Ascending aorta (tissue), 2 donors: ENCODE measurements around the gene U2AF2. TPM values are rescaled to one million over a fixed set of nuclear protein-coding genes. Genes with fewer than 3 reads are reported as not detected.

ENCODE experiments used
- DNase-seq, 2 donors: peaks; one replicate each; pipeline ENCODE4 v3.0.0-alpha.2; 2019; ENCODE audit warnings: low spot score in 2 of 2
- H3K27ac ChIP-seq, 2 donors: fragments of 200-600 bp; sonication (generic); one replicate each; pipeline ENCODE4 v1.5.1; 2016 to 2017; ENCODE audit warnings: mild to moderate bottlenecking in 1 of 2
- H3K27me3 ChIP-seq: fragments of 200-600 bp; sonication (generic); one replicate; pipeline ENCODE4 v1.5.1; 2017
- H3K36me3 ChIP-seq, 2 donors: fragments of 200-600 bp; sonication (generic); one replicate each; pipeline ENCODE4 v1.5.1; 2016
- H3K4me1 ChIP-seq, 2 donors: fragments of 200-600 bp; sonication (generic); one replicate each; pipeline ENCODE4 v1.5.1; 2016 to 2017; ENCODE audit warnings: mild to moderate bottlenecking in 1 of 2
- H3K4me3 ChIP-seq, 2 donors: fragments of 200-600 bp; sonication (generic); one replicate each; pipeline ENCODE4 v1.5.1; 2016 to 2017; ENCODE audit warnings: mild to moderate bottlenecking in 1 of 2
- H3K9me3 ChIP-seq, 2 donors: fragments of 200-600 bp; sonication (generic); one replicate each; pipeline ENCODE4 v1.5.1; 2016
- intact Hi-C: fragments of 100-400 bp; cut with DNase I; formaldehyde crosslinking; loops from one replicate; pipeline ENCODE4 v1.15.1; 2023
- total RNA-seq: library from RNA; depleted of rRNA; stranded (reverse); fragments of >200 nt; gene quantifications from one replicate; pipeline ENCODE4 v1.1.0, GENCODE V29; 2016
- TF ChIP-seq, protein P1 (sequence below), 3 experiments: fragments of 200-600 bp in 2 of 3; fragments of 450-650 bp in 1 of 3; sonication (generic) in 2 of 3; IDR thresholded peaks; one replicate each; pipeline ENCODE4 v1.5.1; 2016 to 2019; ENCODE audit warnings: antibody characterized with exemption in 3 of 3, mild to moderate bottlenecking in 1 of 3, moderate library complexity in 1 of 3

The U2AF2 gene
- total RNA-seq, result 221 TPM

GRCh38 chr19:55654868-55655647, at the start of gene U2AF2:
Gene U2AF2, plus strand, starts transcription at chr19:55655035. Its CDS starts 70 bp downstream, at chr19:55655105.
- Histone ChIP-seq H3K4me1 (peaks cover 21 to 41% of the 10 kb centered on the region in 2 donors), H3K4me3 (peak within 1 kb of the TSS; percentile 77 to 89), H3K27me3 (no peaks in the 10 kb centered on the region), H3K27ac (peak within 1 kb of the TSS; percentile 97), H3K36me3 (peaks cover 10 to 11% of the 10 kb centered on the region in 2 donors), H3K9me3 (no peaks in the 10 kb centered on the region)
- TF ChIP-seq, protein P1, sequence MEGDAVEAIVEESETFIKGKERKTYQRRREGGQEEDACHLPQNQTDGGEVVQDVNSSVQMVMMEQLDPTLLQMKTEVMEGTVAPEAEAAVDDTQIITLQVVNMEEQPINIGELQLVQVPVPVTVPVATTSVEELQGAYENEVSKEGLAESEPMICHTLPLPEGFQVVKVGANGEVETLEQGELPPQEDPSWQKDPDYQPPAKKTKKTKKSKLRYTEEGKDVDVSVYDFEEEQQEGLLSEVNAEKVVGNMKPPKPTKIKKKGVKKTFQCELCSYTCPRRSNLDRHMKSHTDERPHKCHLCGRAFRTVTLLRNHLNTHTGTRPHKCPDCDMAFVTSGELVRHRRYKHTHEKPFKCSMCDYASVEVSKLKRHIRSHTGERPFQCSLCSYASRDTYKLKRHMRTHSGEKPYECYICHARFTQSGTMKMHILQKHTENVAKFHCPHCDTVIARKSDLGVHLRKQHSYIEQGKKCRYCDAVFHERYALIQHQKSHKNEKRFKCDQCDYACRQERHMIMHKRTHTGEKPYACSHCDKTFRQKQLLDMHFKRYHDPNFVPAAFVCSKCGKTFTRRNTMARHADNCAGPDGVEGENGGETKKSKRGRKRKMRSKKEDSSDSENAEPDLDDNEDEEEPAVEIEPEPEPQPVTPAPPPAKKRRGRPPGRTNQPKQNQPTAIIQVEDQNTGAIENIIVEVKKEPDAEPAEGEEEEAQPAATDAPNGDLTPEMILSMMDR (IDR thresholded peaks at IDR 0.05), result no peak
- DNase-seq, result peak; percentile 79 to 97
- intact Hi-C loops, result loop anchor here (1.0 to 10.0 kb wide), 6 partner anchors 20 to 1460 kb away; partner anchors contain the start of genes EPN1, LENG8, PPP1R12C and PPP6R1

DNA sequence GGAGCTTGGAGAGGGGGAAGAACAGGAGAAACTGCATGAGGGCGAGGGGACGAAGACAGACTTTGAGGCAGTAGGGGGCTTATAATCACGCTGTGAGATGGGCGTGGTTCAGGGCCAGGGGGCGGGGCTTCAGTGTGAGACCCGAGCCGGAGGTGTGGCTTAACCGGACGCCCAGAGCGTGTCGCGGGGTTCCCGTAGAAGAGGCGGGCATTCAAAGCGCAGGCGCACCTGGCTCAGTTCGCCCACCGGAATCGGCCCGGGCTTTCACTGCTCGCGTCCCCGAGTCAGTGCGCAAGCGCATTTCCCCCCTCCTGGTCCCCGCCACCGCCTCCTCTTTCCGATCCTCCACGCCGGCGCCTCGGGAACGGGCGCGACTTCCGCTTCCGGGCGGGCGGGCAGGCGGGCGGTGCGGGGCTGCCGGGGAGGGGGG, 49.6 kb upstream of the U2AF2 start:
- intact Hi-C loops, result loop anchor here (1.0 to 10.0 kb wide), 3 partner anchors 19 to 320 kb away; partner anchors contain the start of genes BRSK1, HSPBP1 and ZNF784

DNA sequence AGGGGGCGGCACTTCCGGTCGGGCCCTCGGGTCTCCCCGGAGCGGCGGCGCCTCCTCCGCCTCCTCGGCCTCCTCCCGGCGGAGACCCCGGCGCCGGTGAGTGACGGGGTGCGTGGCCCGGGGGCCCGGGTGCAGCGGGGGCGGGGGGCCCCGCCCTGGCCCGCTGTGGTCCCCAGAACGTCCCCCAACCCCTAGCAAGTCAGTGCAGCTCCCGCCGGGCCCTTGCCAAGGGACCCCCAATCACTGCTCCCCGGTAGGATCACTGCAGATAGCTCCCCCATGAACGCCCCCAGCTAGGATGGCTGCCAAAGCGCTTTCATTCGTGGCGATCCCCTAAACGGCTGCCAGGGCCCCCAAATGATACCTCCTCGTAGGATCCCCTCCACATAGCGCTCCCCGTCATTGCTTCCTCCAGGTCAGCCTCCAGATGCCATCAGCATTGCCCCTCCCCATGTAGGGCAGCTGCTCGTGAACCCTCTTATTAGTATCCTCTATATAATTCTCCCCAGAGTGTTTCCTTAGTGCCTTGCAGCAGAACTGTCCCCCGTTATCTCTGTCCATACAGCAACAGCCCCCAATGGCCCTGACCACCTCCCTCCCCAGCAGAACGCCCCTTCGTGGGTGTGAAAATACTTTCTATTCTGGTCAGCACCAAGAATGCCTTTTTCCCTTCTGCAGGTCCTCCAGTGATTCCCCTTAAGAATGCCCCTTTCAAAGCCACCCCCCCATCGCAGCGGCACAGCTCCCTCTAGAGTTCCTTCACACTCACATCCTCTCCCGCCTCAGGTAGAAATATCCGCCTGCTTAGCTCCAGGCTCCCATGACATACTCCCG, 49.0 kb upstream of the U2AF2 start, which contains the start of gene ZNF865:
TSS of gene ZNF865 (plus strand) at position 11 of the 834 bp plus-strand sequence. CDS start 7,972 bp downstream, outside the sequence.
- Histone ChIP-seq H3K4me3 (peak within 1 kb of the TSS; percentile 91 to 93), H3K36me3 (peaks cover 0 to 17% of the 10 kb centered on the region in 2 donors), H3K27ac (peak within 1 kb of the TSS; percentile 92 to 98), H3K4me1 (peaks cover 3 to 13% of the 10 kb centered on the region in 2 donors), H3K27me3 (no peaks in the 10 kb centered on the region), H3K9me3 (no peaks in the 10 kb centered on the region)
- intact Hi-C loops, result loop anchor here (1.0 to 10.0 kb wide), 3 partner anchors 18 to 321 kb away; partner anchors contain the start of genes BRSK1, HSPBP1 and ZNF784
- peak in 1 of 2 donors; percentile 85 for DNase-seq
- TF ChIP-seq, protein P1 (IDR thresholded peaks at IDR 0.05), result peak; percentile 69 to 72 (median 70)

More for the DNA sequence above, 49.6 kb upstream of the U2AF2 start:
- H3K9me3 ChIP-seq, result no peaks in the 10 kb centered on the region
- H3K27ac ChIP-seq, result peak overlapping the region; percentile 92 to 98
- peak; percentile 89 to 98 for DNase-seq
- peak overlapping the region; percentile 91 to 93 for H3K4me3 ChIP-seq
- no peaks in the 10 kb centered on the region for H3K27me3 ChIP-seq
- H3K4me1 ChIP-seq, result peaks cover 3 to 13% of the 10 kb centered on the region in 2 donors
- H3K36me3 ChIP-seq, result peaks cover 0 to 12% of the 10 kb centered on the region in 2 donors
- TF ChIP-seq, protein P1 (IDR thresholded peaks at IDR 0.05), result no peak

- Histone ChIP-seq H3K36me3 (peaks cover 0 to 17% of the 10 kb centered on the region in 2 donors), H3K27ac (peak overlapping the region; percentile 92 to 98), H3K4me3 (peak overlapping the region; percentile 91 to 93), H3K9me3 (no peaks in the 10 kb centered on the region), H3K4me1 (peaks cover 3 to 13% of the 10 kb centered on the region in 2 donors), H3K27me3 (no peaks in the 10 kb centered on the region)
- TF ChIP-seq, protein P1 (IDR thresholded peaks at IDR 0.05), result no peak
- DNase-seq, result no peak
- intact Hi-C loops, result loop anchor here (10.0 kb wide), 1 partner anchor 322 kb away; the partner anchor contains the start of genes BRSK1 and HSPBP1
These were observed 48.4 kb upstream of the U2AF2 start for GRCh38 chr19:55606471-55606787.

DNA sequence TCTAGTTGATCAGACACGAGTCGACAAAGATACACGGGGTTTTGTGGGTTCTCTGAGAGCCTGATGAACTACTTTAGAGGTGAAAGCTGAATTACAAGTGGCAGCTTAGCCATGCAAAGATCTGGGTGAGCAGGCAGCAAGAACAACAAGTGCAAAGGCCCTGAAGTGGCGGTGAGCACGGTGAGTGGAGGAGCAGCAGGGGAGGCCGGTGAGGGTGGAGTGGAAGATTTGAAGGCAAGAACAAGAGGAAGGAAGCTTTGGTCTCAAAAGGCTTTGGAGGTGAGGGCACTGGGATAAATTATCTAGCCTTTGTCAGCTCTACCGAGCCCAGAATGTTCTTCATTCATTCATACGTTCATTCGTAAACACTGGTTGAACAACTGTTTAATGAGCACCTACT, 48.0 kb upstream of the U2AF2 start:
- Histone ChIP-seq H3K36me3 (peaks cover 0 to 17% of the 10 kb centered on the region in 2 donors), H3K27me3 (no peaks in the 10 kb centered on the region), H3K4me1 (peaks cover 3 to 13% of the 10 kb centered on the region in 2 donors), H3K27ac (peak overlapping the region; percentile 92 to 98), H3K9me3 (no peaks in the 10 kb centered on the region), H3K4me3 (peak overlapping the region; percentile 91 to 93)
- TF ChIP-seq, protein P1 (IDR thresholded peaks at IDR 0.05), result no peak
- intact Hi-C loops, result loop anchor here (10.0 kb wide), 1 partner anchor 322 kb away; the partner anchor contains the start of genes BRSK1 and HSPBP1
- no peak for DNase-seq
